Sigmoid colon (tissue), 4 donors: ENCODE data around the gene ADAM21.

ENCODE experiments used
- CTCF ChIP-seq, 4 experiments: fragments of 450-650 bp in 3 of 4; fragments of 200-600 bp in 1 of 4; IDR thresholded peaks; one replicate each; pipeline ENCODE4 v1.5.1; 2016 to 2019; ENCODE audit warnings: antibody characterized with exemption in 4 of 4, mild to moderate bottlenecking in 3 of 4, moderate library complexity in 2 of 4
- EP300 ChIP-seq, 4 donors: sonication (generic); formaldehyde crosslinking; IDR thresholded peaks; one replicate each; pipeline ENCODE4 v1.6.1; 2017; ENCODE audit warnings: antibody characterized with exemption in 4 of 4
- POLR2A ChIP-seq, 2 donors: fragments of 450-650 bp; IDR thresholded peaks; one replicate each; pipeline ENCODE4 v1.6.1; 2016; ENCODE audit warnings: antibody characterized with exemption in 2 of 2, mild to moderate bottlenecking in 2 of 2, moderate library complexity in 2 of 2
- POLR2AphosphoS5 ChIP-seq, 4 donors: sonication (generic); formaldehyde crosslinking; IDR thresholded peaks; one replicate each; pipeline ENCODE4 v1.6.1; 2017; ENCODE audit warnings: antibody characterized with exemption in 4 of 4

GRCh38 chr14:70468731-70469130, 16.8 kb downstream of the ADAM21 start:
- TF ChIP-seq CTCF (IDR thresholded peaks at IDR 0.05): no peak
- no peak for TF ChIP-seq POLR2AphosphoS5 (IDR thresholded peaks at IDR 0.05)
- TF ChIP-seq EP300 (IDR thresholded peaks at IDR 0.05): no peak
- TF ChIP-seq POLR2A (IDR thresholded peaks at IDR 0.05): no peak
